HepG2 (cell line): ENCODE results near the gene WWC2. TPM values are rescaled to one million over a fixed set of nuclear protein-coding genes. Genes with fewer than 3 reads are reported as not detected.

Source experiments
- ATAC-seq: fragments of 200-7000 bp; cut with Tn5 transposase; 3 replicates; pipeline ENCODE4 v1.9.1; 2020; ENCODE audit warnings: mild to moderate bottlenecking, moderate library complexity
- BruUV-seq: library from RNA; stranded (reverse); fragments of 400-500 nt; replicated peaks from 2 replicates; lab custom pipeline; 2021; lab: Mats Ljungman, UMichigan
- CTCF ChIA-PET: fragments of 300-600 bp; formaldehyde crosslinking; extraction: SDS; loops from one replicate; lab custom pipeline; 2021; ENCODE audit warnings: low total read pairs, inconsistent platforms, low intra/inter-chr PET ratio; lab: Yijun Ruan, JAX
- POLR2A ChIA-PET: fragments of 350-600 bp; sonication (Branson Sonifier 250); formaldehyde crosslinking; loops from one replicate; lab custom pipeline; 2020; ENCODE audit warnings: antibody characterized with exemption, inconsistent platforms; lab: Yijun Ruan, JAX
- DNase-seq: peaks from one replicate; pipeline ENCODE4 v3.0.0-alpha.2; 2015; ENCODE audit warnings: low spot score
- FAIRE-seq: peaks from 3 replicates; lab custom pipeline; 2011; peaks lifted over from hg19 to GRCh38; lab: Jason Lieb, UNC
- H2AFZ ChIP-seq: one replicate; pipeline ENCODE4 v1.6.1; 2011; ENCODE audit warnings: low read length, inconsistent platforms
- H3K27ac ChIP-seq: fragments of 300-600 bp; 3 replicates; pipeline ENCODE4 v1.8.0; 2011; ENCODE audit warnings: mixed run types, mild to moderate bottlenecking, mixed read lengths, low read length, inconsistent platforms; ENCODE audit not compliant: insufficient read depth; ENCODE audit errors: extremely low read length
- H3K27me3 ChIP-seq, 2 experiments: fragments of 200-600 bp in 1 of 2; 2 replicates in 1 of 2; 3 replicates in 1 of 2; pipeline versions ENCODE4 v1.6.0 to v1.8.0; 2011; ENCODE audit warnings: low read length in 2 of 2, mild to moderate bottlenecking in 2 of 2, moderate library complexity in 2 of 2, inconsistent platforms in 1 of 2; ENCODE audit not compliant: insufficient read depth in 2 of 2, control insufficient read depth in 1 of 2
- H3K36me3 ChIP-seq, 2 experiments: fragments of 200-600 bp in 1 of 2; replicated peaks in 1 of 2; 2 replicates in 1 of 2; 3 replicates in 1 of 2; pipeline versions ENCODE4 v1.5.1 to v1.8.0; 2011; ENCODE audit warnings: low read length in 2 of 2, inconsistent platforms in 1 of 2; ENCODE audit not compliant: insufficient read depth in 2 of 2, control insufficient read depth in 1 of 2
- H3K4me1 ChIP-seq: 2 replicates; pipeline ENCODE4 v1.5.1; 2012; ENCODE audit warnings: low read length, inconsistent platforms; ENCODE audit not compliant: insufficient read depth
- H3K4me2 ChIP-seq: 2 replicates; pipeline ENCODE4 v1.6.0; 2011; ENCODE audit warnings: low read depth, low read length, inconsistent platforms
- H3K4me3 ChIP-seq, 3 experiments: fragments of 200-600 bp in 1 of 3; sonication (generic), shearing (Covaris generic) in 1 of 3; replicated peaks in 1 of 3; 2 replicates each; pipeline ENCODE4 v1.5.1; 2011 to 2016; ENCODE audit warnings: low read length in 3 of 3, inconsistent platforms in 2 of 3, low read depth in 2 of 3, mild to moderate bottlenecking in 2 of 3, control low read depth in 1 of 3, mixed read lengths in 1 of 3; ENCODE audit not compliant: insufficient read depth in 1 of 3
- H3K79me2 ChIP-seq: one replicate; pipeline ENCODE4 v1.6.1; 2011; ENCODE audit warnings: low read length, inconsistent platforms; ENCODE audit not compliant: insufficient read depth
- H3K9ac ChIP-seq: 2 replicates; pipeline ENCODE4 v1.6.0; 2011; ENCODE audit warnings: mild to moderate bottlenecking, low read depth, low read length, inconsistent platforms; ENCODE audit not compliant: insufficient read depth
- H3K9me3 ChIP-seq: 2 replicates; pipeline ENCODE4 v1.5.1; 2012; ENCODE audit warnings: mild to moderate bottlenecking, low read length
- H4K20me1 ChIP-seq: 2 replicates; pipeline ENCODE4 v1.6.0; 2011; ENCODE audit warnings: inconsistent platforms, mild to moderate bottlenecking, low read length, moderate library complexity; ENCODE audit not compliant: insufficient read depth
- CBX1 ChIP-seq: IDR thresholded peaks from one replicate; pipeline ENCODE4 v1.6.1; 2016; ENCODE audit warnings: antibody characterized with exemption, low read depth
- NPAS2 ChIP-seq: sonication (generic); formaldehyde crosslinking; IDR thresholded peaks from 2 replicates; pipeline ENCODE4 v1.8.0; 2022; ENCODE audit warnings: mild to moderate bottlenecking, missing genetic modification reagents, borderline replicate concordance
- RXRA ChIP-seq: sonication (generic); formaldehyde crosslinking; IDR thresholded peaks from 2 replicates; pipeline ENCODE4 v1.5.1; 2020; ENCODE audit warnings: missing genetic modification reagents
- SRSF4 ChIP-seq: fragments of 200-400 bp; formaldehyde crosslinking; IDR thresholded peaks from one replicate; pipeline ENCODE4 v1.6.1; 2018; ENCODE audit warnings: mild to moderate bottlenecking, low read depth, low read length, moderate library complexity; ENCODE audit not compliant: poor library complexity, severe bottlenecking
- XRCC5 ChIP-seq: fragments of 200-400 bp; formaldehyde crosslinking; optimal IDR thresholded peaks from 2 replicates; pipeline ENCODE3; 2017; ENCODE audit warnings: mild to moderate bottlenecking, low read length
- ZBTB21 ChIP-seq: sonication (generic); formaldehyde crosslinking; IDR thresholded peaks from 2 replicates; pipeline ENCODE4 v1.4.0; 2020; ENCODE audit warnings: missing genetic modification reagents
- ZBTB8A ChIP-seq: sonication (generic); formaldehyde crosslinking; IDR thresholded peaks from 2 replicates; pipeline ENCODE4 v1.4.0; 2020; ENCODE audit warnings: mild to moderate bottlenecking, low read depth, missing genetic modification reagents, borderline replicate concordance
- ZNF713 ChIP-seq: sonication (generic); formaldehyde crosslinking; IDR thresholded peaks from 2 replicates; pipeline ENCODE4 v1.4.0; 2020; ENCODE audit warnings: mild to moderate bottlenecking, missing genetic modification reagents
- ZNF724P ChIP-seq: sonication (generic); formaldehyde crosslinking; IDR thresholded peaks from 2 replicates; pipeline ENCODE4 v1.8.0; 2022; ENCODE audit warnings: missing genetic modification reagents, borderline replicate concordance
- WGBS: methylation state at CpG from one replicate; pipeline ENCODE4 v1.1.6; 2017; ENCODE audit warnings: low lambda C conversion rate; 5-methylcytosine and 5-hydroxymethylcytosine counted together
- in situ Hi-C: cut with HindIII; loops from 2 replicates; pipeline ENCODE4 v1.10.0; 2017; ENCODE audit warnings: low pct_unique_long_range_greater_than_20kb; ENCODE audit not compliant: extremely low pct_ligation_motif_present
- intact Hi-C: fragments of 100-400 bp; cut with micrococcal nuclease; formaldehyde crosslinking; loops from one replicate; pipeline ENCODE4 v1.10.0; 2022; ENCODE audit not compliant: unreplicated experiment
- polyA plus RNA-seq, 8 experiments: library from polyadenylated mRNA; depleted of rRNA in 3 of 8; stranded (reverse) in 7 of 8; unstranded in 1 of 8; fragments of >200 nt; fragmentation: Illumina TruSeq in 4 of 8; extraction: Trizol in 4 of 8; gene quantifications; 2 replicates each; pipeline versions ENCODE4 v1.2.1 to v1.2.3, GENCODE V29; 2011 to 2016; ENCODE audit warnings: low read depth in 4 of 8, missing spikeins in 1 of 8, mixed read lengths in 1 of 8; ENCODE audit not compliant: insufficient read depth in 1 of 8
- total RNA-seq, 5 experiments: library from RNA; depleted of rRNA; stranded (reverse); fragments of >200 nt; fragmentation: Illumina TruSeq; extraction: Trizol; gene quantifications; 2 replicates each; pipeline ENCODE4 v1.2.3, GENCODE V29; 2016; ENCODE audit warnings: low read depth in 1 of 5
- TF ChIP-seq, protein P1 (sequence below): sonication (generic); formaldehyde crosslinking; IDR thresholded peaks from 2 replicates; pipeline ENCODE4 v1.4.0; 2020; ENCODE audit warnings: mild to moderate bottlenecking, missing genetic modification reagents

The WWC2 gene
- total and polyA plus RNA-seq, 2 of the 13 experiments (the other 11 are each of a cell fraction or from before 2014, with no cell fraction given): 40.0 to 50.1 TPM

GRCh38 chr4:183142571-183143550 is 43.8 kb downstream of the WWC2 start:
- H4K20me1 ChIP-seq: peaks cover 71% of the 10 kb centered on the region
- WGBS: 95% methylated on average over 6 of the region's 6 CpGs
- in situ Hi-C loops (no loop called here), intact Hi-C loops (no loop called here)
- no peak for TF ChIP-seq ZBTB21
- no peak for TF ChIP-seq NPAS2 (CRISPR knock-in tag)
- TF ChIP-seq, protein P1, sequence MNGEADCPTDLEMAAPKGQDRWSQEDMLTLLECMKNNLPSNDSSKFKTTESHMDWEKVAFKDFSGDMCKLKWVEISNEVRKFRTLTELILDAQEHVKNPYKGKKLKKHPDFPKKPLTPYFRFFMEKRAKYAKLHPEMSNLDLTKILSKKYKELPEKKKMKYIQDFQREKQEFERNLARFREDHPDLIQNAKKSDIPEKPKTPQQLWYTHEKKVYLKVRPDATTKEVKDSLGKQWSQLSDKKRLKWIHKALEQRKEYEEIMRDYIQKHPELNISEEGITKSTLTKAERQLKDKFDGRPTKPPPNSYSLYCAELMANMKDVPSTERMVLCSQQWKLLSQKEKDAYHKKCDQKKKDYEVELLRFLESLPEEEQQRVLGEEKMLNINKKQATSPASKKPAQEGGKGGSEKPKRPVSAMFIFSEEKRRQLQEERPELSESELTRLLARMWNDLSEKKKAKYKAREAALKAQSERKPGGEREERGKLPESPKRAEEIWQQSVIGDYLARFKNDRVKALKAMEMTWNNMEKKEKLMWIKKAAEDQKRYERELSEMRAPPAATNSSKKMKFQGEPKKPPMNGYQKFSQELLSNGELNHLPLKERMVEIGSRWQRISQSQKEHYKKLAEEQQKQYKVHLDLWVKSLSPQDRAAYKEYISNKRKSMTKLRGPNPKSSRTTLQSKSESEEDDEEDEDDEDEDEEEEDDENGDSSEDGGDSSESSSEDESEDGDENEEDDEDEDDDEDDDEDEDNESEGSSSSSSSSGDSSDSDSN: no peak
- no peak for TF ChIP-seq SRSF4
- no peak for TF ChIP-seq ZNF724P
- TF ChIP-seq RXRA (CRISPR knock-in tag): no peak
- no peak for TF ChIP-seq ZBTB8A (CRISPR knock-in tag)
- no peak for TF ChIP-seq XRCC5
- no peak for TF ChIP-seq CBX1
- no peak for TF ChIP-seq ZNF713 (CRISPR knock-in tag)
- no peak overlapping the region for H2AFZ ChIP-seq
- H3K79me2 ChIP-seq: peaks cover 96% of the 10 kb centered on the region
- no TSS peak for BruUV-seq
- CTCF ChIA-PET: no interaction called here
- FAIRE-seq: no peak
- no peaks in the 10 kb centered on the region for H3K27me3 ChIP-seq
- no peak overlapping the region for H3K4me2 ChIP-seq
- POLR2A ChIA-PET: no interaction called here
- no peak for ATAC-seq
- no peak overlapping the region for H3K4me3 ChIP-seq
- H3K36me3 ChIP-seq: peaks cover 0 to 1% of the 10 kb centered on the region in 2 experiments; a peak in 3 of 5 replicates
- H3K9ac ChIP-seq: no peak overlapping the region
- H3K27ac ChIP-seq: no peak overlapping the region
- no peaks in the 10 kb centered on the region for H3K9me3 ChIP-seq
- peaks cover 79% of the 10 kb centered on the region for H3K4me1 ChIP-seq
- no peak for DNase-seq
